Endothelial cell (in vitro differentiated cells): Measurements from ENCODE around the gene ZNF8. TPM values are rescaled to one million over a fixed set of nuclear protein-coding genes. Genes with fewer than 3 reads are reported as not detected.
A peak's percentile ranks its signal among the peaks of the same experiment; 100 is the strongest.

ENCODE experiments used
- DNase-seq: peaks from one replicate; pipeline ENCODE4 v3.0.0; 2021; ENCODE audit warnings: low spot score
- H3K27ac Mint-ChIP-seq: one replicate; pipeline ENCODE4 v1.8.0; 2021; ENCODE audit warnings: mixed read lengths, inconsistent platforms; ENCODE audit not compliant: unreplicated experiment
- H3K27me3 Mint-ChIP-seq: one replicate; pipeline ENCODE4 v1.8.0; 2021; ENCODE audit warnings: mild to moderate bottlenecking, moderate library complexity, mixed read lengths, inconsistent platforms; ENCODE audit not compliant: unreplicated experiment
- H3K36me3 Mint-ChIP-seq: one replicate; pipeline ENCODE4 v1.8.0; 2021; ENCODE audit warnings: mild to moderate bottlenecking, low read depth, mixed read lengths, inconsistent platforms; ENCODE audit not compliant: unreplicated experiment
- H3K4me1 Mint-ChIP-seq: one replicate; pipeline ENCODE4 v1.8.0; 2021; ENCODE audit warnings: mild to moderate bottlenecking, mixed read lengths, inconsistent platforms; ENCODE audit not compliant: unreplicated experiment
- H3K4me3 Mint-ChIP-seq: one replicate; pipeline ENCODE4 v1.8.0; 2021; ENCODE audit warnings: mild to moderate bottlenecking, mixed read lengths, inconsistent platforms; ENCODE audit not compliant: unreplicated experiment
- H3K9me3 Mint-ChIP-seq: one replicate; pipeline ENCODE4 v1.8.0; 2021; ENCODE audit warnings: mixed read lengths, inconsistent platforms; ENCODE audit not compliant: unreplicated experiment
- total RNA-seq: library from RNA; stranded (reverse); fragmentation: NEBNext Ultra II Directional; extraction: Animal tissue kit (Norgen Biotek cat#: 25700); gene quantifications from one replicate; pipeline ENCODE4 v1.2.1, GENCODE V29; 2021; ENCODE audit not compliant: unreplicated experiment
- TF ChIP-seq, protein P1 (sequence below): fragments of 200-600 bp; sonication (generic); IDR thresholded peaks from one replicate; pipeline ENCODE4 v1.5.0; 2021; ENCODE audit warnings: antibody characterized with exemption; ENCODE audit not compliant: unreplicated experiment

The ZNF8 gene
- total RNA-seq, 1 donor from 2014 or later, result 11.2 TPM

DNA sequence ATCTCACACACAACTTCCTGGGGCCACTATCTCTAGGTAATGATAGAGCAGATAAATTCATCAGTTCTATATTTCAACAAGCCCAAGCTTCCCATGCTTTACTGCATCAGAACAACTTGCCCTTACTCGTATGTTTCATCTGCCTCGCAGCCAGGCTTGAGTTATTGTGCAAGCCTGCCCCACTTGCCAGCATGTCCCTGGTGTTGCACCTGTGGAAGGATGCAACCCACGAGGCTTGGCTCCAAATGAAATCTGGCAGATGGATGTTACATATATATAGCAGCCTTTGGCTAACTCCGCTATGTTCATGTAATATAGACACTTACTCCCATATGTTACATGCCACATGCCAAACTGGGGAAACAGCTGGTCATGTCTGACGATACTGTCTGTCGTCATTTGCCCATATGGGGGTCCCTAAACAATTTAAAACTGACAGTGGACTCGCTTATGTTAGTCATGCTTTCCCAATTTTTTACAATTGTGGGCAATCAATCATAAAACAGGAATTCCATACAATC is 32.6 kb downstream of the ZNF8 start:
- Mint-ChIP-seq H3K9me3 (no peaks in the 10 kb centered on the region), H3K4me3 (peak overlapping the region; percentile 51), H3K4me1 (peaks cover 10% of the 10 kb centered on the region), H3K36me3 (peaks cover 47% of the 10 kb centered on the region), H3K27ac (no peak overlapping the region), H3K27me3 (peaks cover 4% of the 10 kb centered on the region)
- DNase-seq, result no peak
- TF ChIP-seq, protein P1, sequence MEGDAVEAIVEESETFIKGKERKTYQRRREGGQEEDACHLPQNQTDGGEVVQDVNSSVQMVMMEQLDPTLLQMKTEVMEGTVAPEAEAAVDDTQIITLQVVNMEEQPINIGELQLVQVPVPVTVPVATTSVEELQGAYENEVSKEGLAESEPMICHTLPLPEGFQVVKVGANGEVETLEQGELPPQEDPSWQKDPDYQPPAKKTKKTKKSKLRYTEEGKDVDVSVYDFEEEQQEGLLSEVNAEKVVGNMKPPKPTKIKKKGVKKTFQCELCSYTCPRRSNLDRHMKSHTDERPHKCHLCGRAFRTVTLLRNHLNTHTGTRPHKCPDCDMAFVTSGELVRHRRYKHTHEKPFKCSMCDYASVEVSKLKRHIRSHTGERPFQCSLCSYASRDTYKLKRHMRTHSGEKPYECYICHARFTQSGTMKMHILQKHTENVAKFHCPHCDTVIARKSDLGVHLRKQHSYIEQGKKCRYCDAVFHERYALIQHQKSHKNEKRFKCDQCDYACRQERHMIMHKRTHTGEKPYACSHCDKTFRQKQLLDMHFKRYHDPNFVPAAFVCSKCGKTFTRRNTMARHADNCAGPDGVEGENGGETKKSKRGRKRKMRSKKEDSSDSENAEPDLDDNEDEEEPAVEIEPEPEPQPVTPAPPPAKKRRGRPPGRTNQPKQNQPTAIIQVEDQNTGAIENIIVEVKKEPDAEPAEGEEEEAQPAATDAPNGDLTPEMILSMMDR, result no peak

DNA sequence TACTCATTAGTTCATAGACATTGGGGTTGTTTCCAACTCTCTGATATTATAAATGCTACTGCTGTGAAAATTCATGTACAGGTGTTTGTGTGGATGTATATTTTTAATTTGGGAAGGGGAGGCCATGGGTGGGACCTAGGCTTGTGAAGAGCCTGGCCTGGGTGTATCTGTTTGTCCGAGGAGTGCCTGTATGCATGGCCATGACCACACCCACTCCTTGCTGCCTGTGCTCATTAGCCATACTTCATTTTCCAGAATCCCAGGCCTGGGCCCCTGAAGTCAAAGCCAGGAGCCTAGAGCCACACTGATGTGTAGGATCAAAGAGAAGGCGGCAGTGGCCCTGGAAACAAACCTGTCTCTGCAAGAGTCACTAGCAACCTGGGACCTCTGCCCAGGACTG is 36.8 kb downstream of the ZNF8 start:
- H3K4me1 Mint-ChIP-seq, result no peaks in the 10 kb centered on the region
- H3K36me3 Mint-ChIP-seq, result peaks cover 33% of the 10 kb centered on the region
- H3K4me3 Mint-ChIP-seq, result peak overlapping the region; percentile 40
- H3K9me3 Mint-ChIP-seq, result no peaks in the 10 kb centered on the region
- H3K27ac Mint-ChIP-seq, result no peak overlapping the region
- no peak for DNase-seq
- peaks cover 4% of the 10 kb centered on the region for H3K27me3 Mint-ChIP-seq
- TF ChIP-seq, protein P1, result no peak

DNA sequence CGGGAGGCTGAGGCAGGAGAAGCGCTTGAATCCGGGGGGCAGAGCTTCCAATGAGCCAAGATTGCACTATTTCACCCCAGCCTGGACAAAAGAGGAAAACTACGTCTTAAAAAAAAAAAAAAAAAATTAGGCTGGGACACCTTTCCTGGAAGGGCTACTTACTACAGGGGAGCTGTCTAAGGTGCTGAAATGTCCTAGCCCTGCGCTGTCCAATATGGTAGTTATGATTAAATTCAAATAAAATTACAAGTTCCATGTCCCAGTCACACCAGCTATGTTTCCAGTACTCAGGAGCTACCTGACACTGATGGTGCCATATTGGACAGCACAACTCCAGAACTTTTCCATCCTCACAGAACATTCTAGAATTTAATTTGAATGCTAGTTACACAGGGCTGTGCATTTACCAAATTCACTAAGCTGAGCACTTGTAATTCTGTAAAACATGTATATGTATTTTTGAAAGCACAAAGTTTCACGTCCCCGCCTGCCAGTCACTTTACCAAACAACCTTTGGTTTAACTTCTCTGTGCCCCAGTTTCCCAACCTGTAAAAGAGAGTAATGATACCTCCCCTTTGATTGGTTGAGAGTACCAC is 38.8 kb downstream of the ZNF8 start:
- Mint-ChIP-seq H3K27me3 (peaks cover 6% of the 10 kb centered on the region), H3K27ac (no peak overlapping the region), H3K4me1 (no peaks in the 10 kb centered on the region), H3K4me3 (no peak overlapping the region), H3K9me3 (no peaks in the 10 kb centered on the region), H3K36me3 (peaks cover 25% of the 10 kb centered on the region)
- TF ChIP-seq, protein P1, result no peak
- peak; percentile 31 for DNase-seq

DNA sequence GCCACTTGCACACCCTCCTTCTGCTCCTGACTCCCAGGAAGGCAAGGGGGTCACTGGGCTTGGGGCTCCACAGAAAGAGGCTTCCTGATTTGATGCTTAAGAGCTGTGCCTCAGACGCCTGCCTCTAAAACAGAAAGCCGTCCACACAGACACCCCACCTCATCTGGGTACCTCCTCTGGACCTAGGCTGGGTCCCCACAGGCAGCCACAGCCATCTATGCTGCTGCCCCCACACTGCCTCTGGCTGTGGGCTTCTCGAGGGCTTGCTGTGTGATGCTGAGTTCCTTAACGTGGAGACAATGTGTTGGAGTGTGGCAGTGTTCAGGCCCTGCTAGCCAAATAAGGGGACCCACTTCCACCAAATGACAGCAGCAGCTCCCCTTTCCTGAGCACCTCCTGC is 39.5 kb downstream of the ZNF8 start:
- no peaks in the 10 kb centered on the region for H3K4me1 Mint-ChIP-seq
- DNase-seq, result no peak
- H3K4me3 Mint-ChIP-seq, result no peak overlapping the region
- H3K27ac Mint-ChIP-seq, result no peak overlapping the region
- H3K36me3 Mint-ChIP-seq, result peaks cover 24% of the 10 kb centered on the region
- peaks cover 9% of the 10 kb centered on the region for H3K27me3 Mint-ChIP-seq
- TF ChIP-seq, protein P1, result no peak
- no peaks in the 10 kb centered on the region for H3K9me3 Mint-ChIP-seq

DNA sequence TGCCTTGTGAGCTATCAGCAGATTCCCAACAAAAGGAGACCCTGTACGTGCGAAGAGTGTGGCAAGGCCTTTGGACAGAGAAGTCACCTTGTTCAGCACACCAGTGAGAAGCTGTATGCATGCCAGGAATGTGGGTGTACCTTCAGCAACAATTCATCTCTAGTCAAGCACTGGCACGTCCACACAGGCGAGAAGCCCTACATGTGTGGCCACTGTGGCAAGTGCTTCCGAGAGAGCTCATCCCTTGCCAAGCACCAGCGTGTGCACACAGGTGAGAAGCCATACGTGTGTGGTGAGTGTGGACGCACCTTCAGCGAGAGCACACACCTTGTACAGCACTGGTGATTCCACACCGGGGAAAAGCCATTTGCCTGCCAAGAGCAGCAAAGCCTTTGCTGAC is 40.5 kb downstream of the ZNF8 start:
- no peak overlapping the region for H3K4me3 Mint-ChIP-seq
- H3K27ac Mint-ChIP-seq, result no peak overlapping the region
- no peaks in the 10 kb centered on the region for H3K9me3 Mint-ChIP-seq
- DNase-seq, result no peak
- H3K27me3 Mint-ChIP-seq, result peaks cover 9% of the 10 kb centered on the region
- no peaks in the 10 kb centered on the region for H3K4me1 Mint-ChIP-seq
- peaks cover 22% of the 10 kb centered on the region for H3K36me3 Mint-ChIP-seq
- TF ChIP-seq, protein P1, result no peak
